A673 (cell line): ENCODE measurements around the gene GNAS-AS1.

ENCODE experiments used
- CTCF ChIP-seq: fragments of 300-800, 200-600 bp; sonication (generic); conservative IDR thresholded peaks from 2 replicates; pipeline ENCODE4 v1.5.1; 2017; ENCODE audit warnings: low read depth, mild to moderate bottlenecking, antibody characterized with exemption, low read length, moderate library complexity, mixed read lengths
- EZH2 ChIP-seq: fragments of 200-600 bp; sonication (generic); IDR thresholded peaks from 2 replicates; pipeline ENCODE4 v1.6.1; 2017; ENCODE audit warnings: borderline replicate concordance, low read depth, mild to moderate bottlenecking, mixed read lengths, antibody characterized with exemption, low read length; ENCODE audit not compliant: poor library complexity, severe bottlenecking

- peak; percentile 40 for TF ChIP-seq CTCF
- no peak for TF ChIP-seq EZH2
These were observed 41.6 kb upstream of the GNAS-AS1 start for GRCh38 chr20:58892141-58892931.
